Epithelial cell of proximal tubule (primary cell): Measurements from ENCODE around the gene DEAF1. TPM values are rescaled to one million over a fixed set of nuclear protein-coding genes. Genes with fewer than 3 reads are reported as not detected.
A peak's percentile ranks its signal among the peaks of the same experiment; 100 is the strongest.
"Not testable (repeated sequence)": the region's sequence is repeated elsewhere in the genome, so short reads cannot be mapped to it uniquely, and the experiment has no call there.

Experiments used
- DNase-seq: peaks from one replicate; pipeline ENCODE4 v3.0.0-alpha.2; 2011; ENCODE audit warnings: low read depth
- H3K4me3 ChIP-seq: 2 replicates; pipeline ENCODE4 v1.5.1; 2011; ENCODE audit warnings: low read depth, mild to moderate bottlenecking, low read length
- CTCF ChIP-seq: conservative IDR thresholded peaks from 2 replicates; pipeline ENCODE4 v1.5.1; 2012; ENCODE audit warnings: low read depth, mild to moderate bottlenecking, low read length
- total RNA-seq: library from RNA; depleted of rRNA; stranded (reverse); fragments of >200 nt; gene quantifications from 2 replicates; pipeline ENCODE4 v1.2.3, GENCODE V29; 2015

Gene DEAF1
- total RNA-seq, result 38.2 and 40.4 TPM in 2 replicates

GRCh38 chr11:694563-695287 lies at the start of gene DEAF1:
Gene DEAF1 (minus strand): TSS chr11:695222. CDS start chr11:695047, 175 bp downstream.
- no peak for DNase-seq
- TF ChIP-seq CTCF, result no peak
- peak within 1 kb of the TSS; percentile 97 for H3K4me3 ChIP-seq

GRCh38 chr11:742571-743201 lies 47.7 kb upstream of the DEAF1 start:
- no peak for TF ChIP-seq CTCF
- DNase-seq, result no peak
- H3K4me3 ChIP-seq, result no peak overlapping the region

DNA sequence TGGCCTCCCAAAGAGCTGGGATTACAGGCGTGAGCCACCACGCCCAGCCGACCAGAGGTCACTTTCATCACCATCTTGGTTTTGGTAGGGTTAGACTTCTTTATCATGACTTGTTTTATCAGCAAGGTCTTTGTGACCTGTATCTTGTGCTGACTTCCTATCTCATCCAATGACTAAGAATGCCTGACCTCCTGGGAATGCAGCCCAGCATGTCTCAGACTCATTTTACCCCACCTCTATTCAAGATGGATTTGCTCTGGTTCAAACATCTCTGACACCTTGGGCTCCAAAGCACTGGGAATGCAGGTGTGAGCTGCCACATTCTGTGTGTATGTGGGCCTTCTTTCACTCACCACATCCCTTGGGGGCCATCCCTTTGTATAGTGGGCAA lies 47.1 kb upstream of the DEAF1 start:
- no peak for DNase-seq
- H3K4me3 ChIP-seq, result no peak overlapping the region
- no peak for TF ChIP-seq CTCF

- not testable (repeated sequence) for DNase-seq, H3K4me3 ChIP-seq
Observed at GRCh38 chr11:737899-738298, 42.9 kb upstream of the DEAF1 start.

GRCh38 chr11:737366-737765 lies 42.3 kb upstream of the DEAF1 start:
- no peak for TF ChIP-seq CTCF
- no peak for DNase-seq
- no peak overlapping the region for H3K4me3 ChIP-seq

DNA sequence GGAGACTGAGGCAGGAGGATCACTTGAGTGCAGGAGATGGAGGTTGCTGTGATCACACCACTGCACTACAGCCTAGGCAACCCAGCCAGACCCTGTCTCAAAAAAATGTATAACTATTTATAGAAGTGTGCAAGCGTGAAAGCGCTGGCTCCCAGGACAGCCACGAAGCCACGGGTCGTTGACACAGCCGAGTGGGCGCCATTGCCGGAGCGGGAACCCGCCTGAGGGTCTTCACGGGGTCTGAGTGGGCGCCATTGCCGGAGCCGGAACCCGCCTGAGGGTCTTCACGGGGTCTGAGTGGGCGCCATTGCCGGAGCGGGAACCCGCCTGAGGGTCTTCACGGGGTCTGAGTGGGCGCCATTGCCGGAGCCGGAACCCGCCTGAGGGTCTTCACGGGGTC lies 39.5 kb upstream of the DEAF1 start:
- DNase-seq, H3K4me3 ChIP-seq: not testable (repeated sequence)

DNA sequence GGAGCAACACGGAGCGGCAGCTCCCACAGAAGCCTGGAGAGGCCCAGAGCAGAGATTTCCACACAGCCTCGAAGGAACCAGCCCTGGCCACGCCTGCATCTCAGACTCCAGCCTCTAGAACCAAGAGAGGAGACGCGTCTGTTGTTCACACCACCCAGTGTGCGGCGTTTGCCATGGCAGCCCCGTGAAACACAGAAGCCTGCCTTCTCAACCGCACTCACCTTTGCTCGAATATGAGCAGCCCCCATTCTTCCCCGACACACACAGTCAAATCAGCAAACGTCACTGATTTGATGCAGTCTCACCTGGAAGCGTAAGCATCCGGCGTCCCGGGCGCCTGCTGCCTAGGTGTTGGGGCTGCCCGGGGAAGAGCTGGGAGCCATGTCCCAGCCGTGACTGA lies 38.0 kb upstream of the DEAF1 start:
- H3K4me3 ChIP-seq, result no peak overlapping the region
- TF ChIP-seq CTCF, result no peak
- DNase-seq, result no peak

DNA sequence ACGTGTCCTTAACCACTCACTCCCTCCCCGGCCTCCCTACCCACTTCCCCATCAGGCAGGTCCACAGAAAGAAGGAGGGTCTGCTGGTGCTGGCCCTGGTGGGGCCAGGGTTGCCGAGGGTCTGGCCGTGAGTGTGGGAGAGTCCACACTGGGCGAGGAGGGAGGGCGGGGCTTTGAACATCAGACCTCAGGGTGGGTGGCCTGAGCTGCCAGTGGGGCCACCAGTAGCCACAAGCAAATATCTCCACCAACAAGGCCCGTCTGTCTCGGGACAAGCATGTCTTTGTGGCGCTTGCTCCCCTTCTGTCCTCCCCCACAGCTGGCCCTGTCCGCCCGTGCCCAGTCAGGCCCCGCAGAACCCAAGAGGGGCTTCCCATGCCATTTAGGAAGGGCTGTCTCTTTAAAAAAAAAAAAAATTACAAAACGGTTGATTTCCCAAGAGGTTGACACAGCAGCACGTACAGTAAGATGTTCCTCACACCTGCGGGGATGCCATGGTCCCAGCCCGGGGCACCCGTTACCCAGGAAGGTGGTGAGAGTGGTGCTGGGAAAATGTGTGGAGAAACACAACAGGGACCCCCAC lies 34.6 kb upstream of the DEAF1 start:
- TF ChIP-seq CTCF, result no peak
- no peak overlapping the region for H3K4me3 ChIP-seq
- DNase-seq, result no peak
